ENCODE data around the gene TMEM94. TPM values are rescaled to one million over a fixed set of nuclear protein-coding genes. Genes with fewer than 3 reads are reported as not detected.

TMEM94 gene
- total and polyA plus RNA-seq, 2 of the 13 experiments (the other 11 are each of a cell fraction or from before 2014, with no cell fraction given): 32.6 to 134 TPM

DNA sequence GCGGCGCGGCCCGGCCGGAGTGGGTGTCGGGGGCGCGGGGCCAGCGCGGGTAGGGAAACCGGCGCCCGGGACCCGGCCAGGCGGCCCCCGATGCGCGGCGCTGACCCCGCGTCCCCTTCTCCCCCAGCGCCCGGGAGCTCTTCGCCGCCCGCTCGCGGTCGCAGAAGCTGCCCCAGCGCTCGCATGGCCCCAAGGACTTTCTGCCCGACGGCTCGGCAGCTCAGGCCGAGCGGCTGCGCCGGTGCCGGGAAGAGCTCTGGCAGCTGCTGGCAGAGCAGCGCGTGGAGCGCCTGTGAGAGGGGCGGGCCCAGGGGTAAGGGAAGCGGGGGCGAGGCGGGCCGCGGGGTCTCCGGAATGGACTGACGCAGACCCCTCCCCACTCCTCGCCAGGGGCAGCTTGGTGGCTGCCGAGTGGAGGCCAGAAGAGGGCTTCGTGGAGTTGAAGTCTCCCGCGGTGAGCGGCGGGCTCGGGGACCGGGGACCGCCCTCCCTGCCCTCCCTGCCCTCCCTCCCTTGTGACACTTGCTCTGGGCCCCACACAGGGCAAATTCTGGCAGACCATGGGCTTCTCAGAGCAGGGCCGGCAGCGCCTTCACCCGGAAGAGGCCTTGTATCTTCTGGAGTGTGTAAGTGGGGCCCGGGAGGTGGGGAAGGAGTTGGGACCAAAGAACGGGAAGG is 60.3 kb downstream of the TMEM94 start (continued):
- TF ChIP-seq, protein P1, sequence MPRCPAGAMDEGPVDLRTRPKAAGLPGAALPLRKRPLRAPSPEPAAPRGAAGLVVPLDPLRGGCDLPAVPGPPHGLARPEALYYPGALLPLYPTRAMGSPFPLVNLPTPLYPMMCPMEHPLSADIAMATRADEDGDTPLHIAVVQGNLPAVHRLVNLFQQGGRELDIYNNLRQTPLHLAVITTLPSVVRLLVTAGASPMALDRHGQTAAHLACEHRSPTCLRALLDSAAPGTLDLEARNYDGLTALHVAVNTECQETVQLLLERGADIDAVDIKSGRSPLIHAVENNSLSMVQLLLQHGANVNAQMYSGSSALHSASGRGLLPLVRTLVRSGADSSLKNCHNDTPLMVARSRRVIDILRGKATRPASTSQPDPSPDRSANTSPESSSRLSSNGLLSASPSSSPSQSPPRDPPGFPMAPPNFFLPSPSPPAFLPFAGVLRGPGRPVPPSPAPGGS (CRISPR knock-in tag; IDR thresholded peaks at IDR 0.05): 0 out of 2 replicates have a peak, but pooled peaks have one; percentile 41
- TF ChIP-seq ETV6 (CRISPR knock-in tag; conservative IDR thresholded peaks at IDR 0.05) (no peak), ZBTB7B (CRISPR knock-in tag; IDR thresholded peaks at IDR 0.05) (0 out of 2 replicates have a peak, but pooled peaks have one; percentile 43), NONO (IDR thresholded peaks at IDR 0.05) (no peak), NONO (CRISPR knock-in tag; conservative IDR thresholded peaks at IDR 0.05) (0 out of 2 replicates have a peak, but pooled peaks have one; percentile 17), CHD4 (IDR thresholded peaks at IDR 0.05; ENCODE audit: borderline replicate concordance, low read length) (no peak), ZNF292 (CRISPR knock-in tag; IDR thresholded peaks at IDR 0.05; ENCODE audit: borderline replicate concordance, low read depth) (0 out of 2 replicates have a peak, but pooled peaks have one; percentile 22), CBFB (CRISPR knock-in tag; IDR thresholded peaks at IDR 0.05) (0 out of 2 replicates have a peak, but pooled peaks have one; percentile 34), KAT8 (CRISPR knock-in tag; IDR thresholded peaks at IDR 0.05) (0 out of 2 replicates have a peak, but pooled peaks have one; percentile 20), CEBPG (CRISPR knock-in tag; IDR thresholded peaks at IDR 0.05) (no peak), ZNF230 (CRISPR knock-in tag; IDR thresholded peaks at IDR 0.05) (0 out of 2 replicates have a peak, but pooled peaks have one; percentile 5), ZNF232 (CRISPR knock-in tag; IDR thresholded peaks at IDR 0.05; ENCODE audit: borderline replicate concordance) (peak; percentile 69; the same call in 1 of the 2 replicates), STAT5B (CRISPR knock-in tag; IDR thresholded peaks at IDR 0.05) (0 out of 2 replicates have a peak, but pooled peaks have one; percentile 9), ZNF569 (CRISPR knock-in tag; IDR thresholded peaks at IDR 0.05; ENCODE audit: borderline replicate concordance) (no peak)
- TF ChIP-seq, protein P2, sequence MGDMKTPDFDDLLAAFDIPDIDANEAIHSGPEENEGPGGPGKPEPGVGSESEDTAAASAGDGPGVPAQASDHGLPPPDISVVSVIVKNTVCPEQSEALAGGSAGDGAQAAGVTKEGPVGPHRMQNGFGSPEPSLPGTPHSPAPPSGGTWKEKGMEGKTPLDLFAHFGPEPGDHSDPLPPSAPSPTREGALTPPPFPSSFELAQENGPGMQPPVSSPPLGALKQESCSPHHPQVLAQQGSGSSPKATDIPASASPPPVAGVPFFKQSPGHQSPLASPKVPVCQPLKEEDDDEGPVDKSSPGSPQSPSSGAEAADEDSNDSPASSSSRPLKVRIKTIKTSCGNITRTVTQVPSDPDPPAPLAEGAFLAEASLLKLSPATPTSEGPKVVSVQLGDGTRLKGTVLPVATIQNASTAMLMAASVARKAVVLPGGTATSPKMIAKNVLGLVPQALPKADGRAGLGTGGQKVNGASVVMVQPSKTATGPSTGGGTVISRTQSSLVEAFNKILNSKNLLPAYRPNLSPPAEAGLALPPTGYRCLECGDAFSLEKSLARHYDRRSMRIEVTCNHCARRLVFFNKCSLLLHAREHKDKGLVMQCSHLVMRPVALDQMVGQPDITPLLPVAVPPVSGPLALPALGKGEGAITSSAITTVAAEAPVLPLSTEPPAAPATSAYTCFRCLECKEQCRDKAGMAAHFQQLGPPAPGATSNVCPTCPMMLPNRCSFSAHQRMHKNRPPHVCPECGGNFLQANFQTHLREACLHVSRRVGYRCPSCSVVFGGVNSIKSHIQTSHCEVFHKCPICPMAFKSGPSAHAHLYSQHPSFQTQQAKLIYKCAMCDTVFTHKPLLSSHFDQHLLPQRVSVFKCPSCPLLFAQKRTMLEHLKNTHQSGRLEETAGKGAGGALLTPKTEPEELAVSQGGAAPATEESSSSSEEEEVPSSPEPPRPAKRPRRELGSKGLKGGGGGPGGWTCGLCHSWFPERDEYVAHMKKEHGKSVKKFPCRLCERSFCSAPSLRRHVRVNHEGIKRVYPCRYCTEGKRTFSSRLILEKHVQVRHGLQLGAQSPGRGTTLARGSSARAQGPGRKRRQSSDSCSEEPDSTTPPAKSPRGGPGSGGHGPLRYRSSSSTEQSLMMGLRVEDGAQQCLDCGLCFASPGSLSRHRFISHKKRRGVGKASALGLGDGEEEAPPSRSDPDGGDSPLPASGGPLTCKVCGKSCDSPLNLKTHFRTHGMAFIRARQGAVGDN (CRISPR knock-in tag; IDR thresholded peaks at IDR 0.05): no peak; the same call in 1 of the 2 replicates
- TF ChIP-seq, protein P3, sequence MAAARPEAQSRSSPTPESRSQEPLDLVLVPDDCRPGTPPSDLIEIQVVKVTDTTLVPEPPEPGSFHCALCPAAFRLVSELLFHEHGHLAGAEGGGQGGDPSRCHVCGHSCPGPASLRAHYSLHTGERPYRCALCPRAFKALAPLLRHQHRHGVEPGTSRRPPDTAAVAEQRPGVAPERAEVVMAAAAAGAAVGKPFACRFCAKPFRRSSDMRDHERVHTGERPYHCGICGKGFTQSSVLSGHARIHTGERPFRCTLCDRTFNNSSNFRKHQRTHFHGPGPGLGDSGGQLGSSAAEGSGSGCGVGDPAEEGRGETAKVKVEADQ (CRISPR knock-in tag; IDR thresholded peaks at IDR 0.05; ENCODE audit: borderline replicate concordance): peak; percentile 79; the same call in 1 of the 2 replicates
- TF ChIP-seq, protein P4, sequence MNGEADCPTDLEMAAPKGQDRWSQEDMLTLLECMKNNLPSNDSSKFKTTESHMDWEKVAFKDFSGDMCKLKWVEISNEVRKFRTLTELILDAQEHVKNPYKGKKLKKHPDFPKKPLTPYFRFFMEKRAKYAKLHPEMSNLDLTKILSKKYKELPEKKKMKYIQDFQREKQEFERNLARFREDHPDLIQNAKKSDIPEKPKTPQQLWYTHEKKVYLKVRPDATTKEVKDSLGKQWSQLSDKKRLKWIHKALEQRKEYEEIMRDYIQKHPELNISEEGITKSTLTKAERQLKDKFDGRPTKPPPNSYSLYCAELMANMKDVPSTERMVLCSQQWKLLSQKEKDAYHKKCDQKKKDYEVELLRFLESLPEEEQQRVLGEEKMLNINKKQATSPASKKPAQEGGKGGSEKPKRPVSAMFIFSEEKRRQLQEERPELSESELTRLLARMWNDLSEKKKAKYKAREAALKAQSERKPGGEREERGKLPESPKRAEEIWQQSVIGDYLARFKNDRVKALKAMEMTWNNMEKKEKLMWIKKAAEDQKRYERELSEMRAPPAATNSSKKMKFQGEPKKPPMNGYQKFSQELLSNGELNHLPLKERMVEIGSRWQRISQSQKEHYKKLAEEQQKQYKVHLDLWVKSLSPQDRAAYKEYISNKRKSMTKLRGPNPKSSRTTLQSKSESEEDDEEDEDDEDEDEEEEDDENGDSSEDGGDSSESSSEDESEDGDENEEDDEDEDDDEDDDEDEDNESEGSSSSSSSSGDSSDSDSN (CRISPR knock-in tag; IDR thresholded peaks at IDR 0.05): peak; percentile 46; the same call in 1 of the 2 replicates
- TF ChIP-seq, protein P5, sequence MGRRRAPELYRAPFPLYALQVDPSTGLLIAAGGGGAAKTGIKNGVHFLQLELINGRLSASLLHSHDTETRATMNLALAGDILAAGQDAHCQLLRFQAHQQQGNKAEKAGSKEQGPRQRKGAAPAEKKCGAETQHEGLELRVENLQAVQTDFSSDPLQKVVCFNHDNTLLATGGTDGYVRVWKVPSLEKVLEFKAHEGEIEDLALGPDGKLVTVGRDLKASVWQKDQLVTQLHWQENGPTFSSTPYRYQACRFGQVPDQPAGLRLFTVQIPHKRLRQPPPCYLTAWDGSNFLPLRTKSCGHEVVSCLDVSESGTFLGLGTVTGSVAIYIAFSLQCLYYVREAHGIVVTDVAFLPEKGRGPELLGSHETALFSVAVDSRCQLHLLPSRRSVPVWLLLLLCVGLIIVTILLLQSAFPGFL (CRISPR knock-in tag; IDR thresholded peaks at IDR 0.05): no peak

Data from HepG2 (cell line).